Loucy (cell line): Measurements from ENCODE around the gene MAPRE3.

Source experiments
- EZH2phosphoT487 ChIP-seq: fragments of 200-600 bp; IDR thresholded peaks from 2 replicates; pipeline ENCODE4 v1.6.1; 2018; ENCODE audit warnings: antibody characterized with exemption, mild to moderate bottlenecking, moderate library complexity, borderline replicate concordance
- TF ChIP-seq, protein P1 (sequence below): fragments of 200-600 bp; sonication (generic); conservative IDR thresholded peaks from 2 replicates; pipeline ENCODE4 v1.5.1; 2014; ENCODE audit warnings: mild to moderate bottlenecking, antibody characterized with exemption, low read length

GRCh38 chr2:26927221-26927620, 43.2 kb upstream of the MAPRE3 start:
- TF ChIP-seq, protein P1, sequence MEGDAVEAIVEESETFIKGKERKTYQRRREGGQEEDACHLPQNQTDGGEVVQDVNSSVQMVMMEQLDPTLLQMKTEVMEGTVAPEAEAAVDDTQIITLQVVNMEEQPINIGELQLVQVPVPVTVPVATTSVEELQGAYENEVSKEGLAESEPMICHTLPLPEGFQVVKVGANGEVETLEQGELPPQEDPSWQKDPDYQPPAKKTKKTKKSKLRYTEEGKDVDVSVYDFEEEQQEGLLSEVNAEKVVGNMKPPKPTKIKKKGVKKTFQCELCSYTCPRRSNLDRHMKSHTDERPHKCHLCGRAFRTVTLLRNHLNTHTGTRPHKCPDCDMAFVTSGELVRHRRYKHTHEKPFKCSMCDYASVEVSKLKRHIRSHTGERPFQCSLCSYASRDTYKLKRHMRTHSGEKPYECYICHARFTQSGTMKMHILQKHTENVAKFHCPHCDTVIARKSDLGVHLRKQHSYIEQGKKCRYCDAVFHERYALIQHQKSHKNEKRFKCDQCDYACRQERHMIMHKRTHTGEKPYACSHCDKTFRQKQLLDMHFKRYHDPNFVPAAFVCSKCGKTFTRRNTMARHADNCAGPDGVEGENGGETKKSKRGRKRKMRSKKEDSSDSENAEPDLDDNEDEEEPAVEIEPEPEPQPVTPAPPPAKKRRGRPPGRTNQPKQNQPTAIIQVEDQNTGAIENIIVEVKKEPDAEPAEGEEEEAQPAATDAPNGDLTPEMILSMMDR: no peak
- TF ChIP-seq EZH2phosphoT487: no peak
